Activated CD4-positive, alpha-beta T cell treated with anti-CD3 and anti-CD28 coated beads, Interleukin-2, amount 10 ng/mL, durations not matched to agents 7 days and 5 days (primary cell): Measurements from ENCODE around the gene SLC38A3. TPM values are rescaled to one million over a fixed set of nuclear protein-coding genes. Genes with fewer than 3 reads are reported as not detected.
A peak's percentile ranks its signal among the peaks of the same experiment; 100 is the strongest.
"Not testable (repeated sequence)": the region's sequence is repeated elsewhere in the genome, so short reads cannot be mapped to it uniquely, and the experiment has no call there.

ENCODE experiments used
- CTCF ChIA-PET: fragments of 350-600 bp; sonication (Branson Sonifier 250); formaldehyde crosslinking; loops from one replicate; lab custom pipeline; 2021; ENCODE audit warnings: antibody characterized with exemption; lab: Charles Lee
- POLR2A ChIA-PET: fragments of 350-600 bp; sonication (Branson Sonifier 250); formaldehyde crosslinking; loops from one replicate; lab custom pipeline; 2021; ENCODE audit warnings: antibody characterized with exemption; lab: Charles Lee
- DNase-seq: peaks from one replicate; pipeline ENCODE4 v3.0.0-alpha.2; 2020
- H3K27ac Mint-ChIP-seq: one replicate; pipeline ENCODE4 v1.8.0; 2021; ENCODE audit warnings: mild to moderate bottlenecking, moderate library complexity, mixed read lengths
- H3K27me3 Mint-ChIP-seq: one replicate; pipeline ENCODE4 v1.8.0; 2021; ENCODE audit warnings: mixed read lengths
- H3K36me3 Mint-ChIP-seq: one replicate; pipeline ENCODE4 v1.8.0; 2021; ENCODE audit warnings: low read depth, mixed read lengths
- H3K4me1 Mint-ChIP-seq: one replicate; pipeline ENCODE4 v1.8.0; 2021; ENCODE audit warnings: mixed read lengths
- H3K4me3 Mint-ChIP-seq: one replicate; pipeline ENCODE4 v1.8.0; 2021; ENCODE audit warnings: mild to moderate bottlenecking, moderate library complexity, mixed read lengths
- H3K9me3 Mint-ChIP-seq: one replicate; pipeline ENCODE4 v1.8.0; 2021; ENCODE audit warnings: mixed read lengths
- total RNA-seq, 2 experiments: library from RNA; stranded (reverse); gene quantifications; one replicate each; pipeline ENCODE4 v1.2.3, GENCODE V29; 2021

Gene SLC38A3
- total RNA-seq, 2 experiments from 2014 or later: not detected

- Mint-ChIP-seq H3K27ac (peak overlapping the region; percentile 72), H3K4me1 (peaks cover 7% of the 10 kb centered on the region), H3K27me3 (peaks cover 10% of the 10 kb centered on the region), H3K9me3 (no peaks in the 10 kb centered on the region), H3K4me3 (no peak overlapping the region), H3K36me3 (no peaks in the 10 kb centered on the region)
- no peak for DNase-seq
- CTCF ChIA-PET: interaction anchor here (0.6 to 17.4 kb wide), 5 partner anchors 10 to 46 kb away, joined by 3 to 175 read pairs (median 4); no protein-coding TSS in a partner anchor
- POLR2A ChIA-PET: no interaction called here
These were observed 16.0 kb downstream of the SLC38A3 start for GRCh38 chr3:50221051-50221410.

GRCh38 chr3:50221411-50222168, 16.5 kb downstream of the SLC38A3 start:
- Mint-ChIP-seq H3K4me1 (peaks cover 11% of the 10 kb centered on the region), H3K4me3 (no peak overlapping the region), H3K9me3 (no peaks in the 10 kb centered on the region), H3K36me3 (no peaks in the 10 kb centered on the region), H3K27me3 (peaks cover 10% of the 10 kb centered on the region), H3K27ac (peak overlapping the region; percentile 72)
- CTCF ChIA-PET: interaction anchor here (0.6 to 17.4 kb wide), 5 partner anchors 10 to 84 kb away, joined by 3 to 175 read pairs (median 4); no protein-coding TSS in a partner anchor
- POLR2A ChIA-PET: interaction anchor here (0.6 kb wide), 1 partner anchor 18 kb away, joined by 3 read pairs; no protein-coding TSS in a partner anchor
- DNase-seq: no peak

GRCh38 chr3:50222169-50222528, 17.1 kb downstream of the SLC38A3 start:
- no peak overlapping the region for H3K4me3 Mint-ChIP-seq
- CTCF ChIA-PET: interaction anchor here (1.0 to 17.4 kb wide), 3 partner anchors 24 to 85 kb away, joined by 3 to 175 read pairs (median 6); no protein-coding TSS in a partner anchor
- no peak overlapping the region for H3K27ac Mint-ChIP-seq
- POLR2A ChIA-PET: interaction anchor here (0.6 kb wide), 1 partner anchor 19 kb away, joined by 3 read pairs; no protein-coding TSS in a partner anchor
- H3K36me3 Mint-ChIP-seq: no peaks in the 10 kb centered on the region
- peaks cover 10% of the 10 kb centered on the region for H3K27me3 Mint-ChIP-seq
- peaks cover 17% of the 10 kb centered on the region for H3K4me1 Mint-ChIP-seq
- DNase-seq: no peak
- H3K9me3 Mint-ChIP-seq: no peaks in the 10 kb centered on the region

GRCh38 chr3:50224639-50225038, 19.6 kb downstream of the SLC38A3 start:
- Mint-ChIP-seq H3K9me3 (no peaks in the 10 kb centered on the region), H3K27me3 (peaks cover 10% of the 10 kb centered on the region), H3K27ac (no peak overlapping the region), H3K4me3 (no peak overlapping the region), H3K36me3 (no peaks in the 10 kb centered on the region), H3K4me1 (peaks cover 32% of the 10 kb centered on the region)
- POLR2A ChIA-PET: interaction anchor here (0.6 kb wide), 1 partner anchor 99 kb away, joined by 4 read pairs; no protein-coding TSS in a partner anchor
- CTCF ChIA-PET: interaction anchor here (0.6 to 17.4 kb wide), 14 partner anchors 11 to 108 kb away, joined by 3 to 212 read pairs (median 6); partner anchors contain the start of gene GNAI2
- no peak for DNase-seq

- peaks cover 35% of the 10 kb centered on the region for H3K4me1 Mint-ChIP-seq
- peak overlapping the region; percentile 82 for H3K4me3 Mint-ChIP-seq
- no peaks in the 10 kb centered on the region for H3K9me3 Mint-ChIP-seq
- H3K27ac Mint-ChIP-seq: peak overlapping the region; percentile 91
- peaks cover 10% of the 10 kb centered on the region for H3K27me3 Mint-ChIP-seq
- ChIA-PET CTCF (interaction anchor here (0.7 to 17.4 kb wide), 24 partner anchors 10 to 1564 kb away, joined by 3 to 212 read pairs (median 6); partner anchors contain the start of genes CELSR3, GNAI2, LSMEM2 and TUSC2), POLR2A (interaction anchor here (0.7 to 1.4 kb wide), 3 partner anchors 11 to 38 kb away, joined by 3 to 5 read pairs (median 4); no protein-coding TSS in a partner anchor)
- peak; percentile 43 for DNase-seq
- H3K36me3 Mint-ChIP-seq: no peaks in the 10 kb centered on the region
These were observed 21.9 kb downstream of the SLC38A3 start for GRCh38 chr3:50226888-50227389.

- Mint-ChIP-seq H3K27me3 (peaks cover 10% of the 10 kb centered on the region), H3K4me1 (peaks cover 35% of the 10 kb centered on the region), H3K4me3 (peak overlapping the region; percentile 82), H3K36me3 (no peaks in the 10 kb centered on the region), H3K27ac (peak overlapping the region; percentile 91), H3K9me3 (no peaks in the 10 kb centered on the region)
- CTCF ChIA-PET: interaction anchor here (0.6 to 17.4 kb wide), 18 partner anchors 9 to 279 kb away, joined by 3 to 212 read pairs (median 7); partner anchors contain the start of genes GNAI2, LSMEM2 and TUSC2
- DNase-seq: peak; percentile 93
- POLR2A ChIA-PET: interaction anchor here (0.9 to 1.4 kb wide), 2 partner anchors 10 to 14 kb away, joined by 3 to 4 read pairs; no protein-coding TSS in a partner anchor
These were observed 22.5 kb downstream of the SLC38A3 start for GRCh38 chr3:50227390-50228183.

GRCh38 chr3:50228184-50228763, 23.2 kb downstream of the SLC38A3 start:
- not testable (repeated sequence) for H3K36me3 Mint-ChIP-seq, H3K27me3 Mint-ChIP-seq, DNase-seq, H3K9me3 Mint-ChIP-seq
- Mint-ChIP-seq H3K4me3 (peak overlapping the region; percentile 82), H3K4me1 (peaks cover 35% of the 10 kb centered on the region), H3K27ac (peak overlapping the region; percentile 90)
- ChIA-PET POLR2A (interaction anchor here (1.4 kb wide), 1 partner anchor 13 kb away, joined by 4 read pairs; no protein-coding TSS in a partner anchor), CTCF (interaction anchor here (0.6 to 17.4 kb wide), 13 partner anchors 10 to 280 kb away, joined by 3 to 212 read pairs (median 4); partner anchors contain the start of gene TUSC2)

- H3K9me3 Mint-ChIP-seq: no peaks in the 10 kb centered on the region
- DNase-seq: no peak
- POLR2A ChIA-PET: no interaction called here
- peaks cover 7% of the 10 kb centered on the region for H3K27me3 Mint-ChIP-seq
- H3K36me3 Mint-ChIP-seq: no peaks in the 10 kb centered on the region
- H3K4me1 Mint-ChIP-seq: peaks cover 38% of the 10 kb centered on the region
- peak overlapping the region; percentile 15 for H3K4me3 Mint-ChIP-seq
- no peak overlapping the region for H3K27ac Mint-ChIP-seq
- CTCF ChIA-PET: interaction anchor here (0.9 to 17.4 kb wide), 5 partner anchors 17 to 46 kb away, joined by 3 to 212 read pairs (median 8); no protein-coding TSS in a partner anchor
These were observed 24.4 kb downstream of the SLC38A3 start for GRCh38 chr3:50229490-50229889.

GRCh38 chr3:50230104-50230793, 25.2 kb downstream of the SLC38A3 start:
- no peak overlapping the region for H3K27ac Mint-ChIP-seq

GRCh38 chr3:50230794-50231125, 25.7 kb downstream of the SLC38A3 start:
- Mint-ChIP-seq H3K27ac (no peak overlapping the region), H3K9me3 (no peaks in the 10 kb centered on the region), H3K36me3 (no peaks in the 10 kb centered on the region), H3K27me3 (no peaks in the 10 kb centered on the region), H3K4me3 (no peak overlapping the region), H3K4me1 (peaks cover 43% of the 10 kb centered on the region)
- DNase-seq: no peak
- ChIA-PET POLR2A (no interaction called here), CTCF (interaction anchor here (11.1 to 17.4 kb wide), 2 partner anchors 15 to 36 kb away, joined by 175 to 212 read pairs; no protein-coding TSS in a partner anchor)

More at GRCh38 chr3:50230104-50230793, 25.2 kb downstream of the SLC38A3 start:
- Mint-ChIP-seq H3K9me3 (no peaks in the 10 kb centered on the region), H3K4me1 (peaks cover 42% of the 10 kb centered on the region), H3K4me3 (no peak overlapping the region), H3K36me3 (no peaks in the 10 kb centered on the region), H3K27me3 (peaks cover 2% of the 10 kb centered on the region)
- ChIA-PET CTCF (interaction anchor here (11.1 to 17.4 kb wide), 2 partner anchors 16 to 36 kb away, joined by 175 to 212 read pairs; no protein-coding TSS in a partner anchor), POLR2A (no interaction called here)
- no peak for DNase-seq

GRCh38 chr3:50231581-50231980, 26.5 kb downstream of the SLC38A3 start:
- peaks cover 4% of the 10 kb centered on the region for H3K36me3 Mint-ChIP-seq
- H3K4me1 Mint-ChIP-seq: peaks cover 37% of the 10 kb centered on the region
- ChIA-PET CTCF (interaction anchor here (11.1 kb wide), 1 partner anchor 15 kb away, joined by 212 read pairs; no protein-coding TSS in a partner anchor), POLR2A (no interaction called here)
- H3K27me3 Mint-ChIP-seq: no peaks in the 10 kb centered on the region
- DNase-seq: no peak
- H3K27ac Mint-ChIP-seq: no peak overlapping the region
- H3K4me3 Mint-ChIP-seq: no peak overlapping the region
- H3K9me3 Mint-ChIP-seq: no peaks in the 10 kb centered on the region
